Glutamatergic neuron (in vitro differentiated cells): Measurements from ENCODE around the gene ISX. TPM values are rescaled to one million over a fixed set of nuclear protein-coding genes. Genes with fewer than 3 reads are reported as not detected.

ENCODE experiments used
- DNase-seq: peaks from one replicate; pipeline ENCODE4 v3.0.0; 2022
- H3K27ac Mint-ChIP-seq: one replicate; pipeline ENCODE4 v1.8.0; 2020; ENCODE audit warnings: mild to moderate bottlenecking, mixed read lengths, inconsistent platforms; ENCODE audit not compliant: unreplicated experiment
- H3K27me3 Mint-ChIP-seq: one replicate; pipeline ENCODE4 v1.8.0; 2020; ENCODE audit warnings: mild to moderate bottlenecking, moderate library complexity, mixed read lengths, inconsistent platforms; ENCODE audit not compliant: unreplicated experiment
- H3K36me3 Mint-ChIP-seq: one replicate; pipeline ENCODE4 v1.8.0; 2020; ENCODE audit warnings: mild to moderate bottlenecking, mixed read lengths, inconsistent platforms; ENCODE audit not compliant: unreplicated experiment
- H3K4me1 Mint-ChIP-seq: one replicate; pipeline ENCODE4 v1.8.0; 2020; ENCODE audit warnings: mild to moderate bottlenecking, low read depth, mixed read lengths, inconsistent platforms; ENCODE audit not compliant: unreplicated experiment
- H3K4me3 Mint-ChIP-seq: one replicate; pipeline ENCODE4 v1.8.0; 2020; ENCODE audit warnings: mild to moderate bottlenecking, mixed read lengths, inconsistent platforms; ENCODE audit not compliant: unreplicated experiment
- H3K9me3 Mint-ChIP-seq: one replicate; pipeline ENCODE4 v1.8.0; 2020; ENCODE audit warnings: mild to moderate bottlenecking, moderate library complexity, mixed read lengths, inconsistent platforms; ENCODE audit not compliant: unreplicated experiment
- CTCF ChIP-seq: fragments of 200-600 bp; sonication (generic); IDR thresholded peaks from one replicate; pipeline ENCODE4 v1.5.0; 2021; ENCODE audit not compliant: partially characterized antibody, unreplicated experiment
- total RNA-seq: library from RNA; stranded (reverse); fragmentation: NEBNext Ultra II Directional; extraction: Animal tissue kit (Norgen Biotek cat#: 25700); gene quantifications from one replicate; pipeline ENCODE4 v1.2.1, GENCODE V29; 2021; ENCODE audit not compliant: unreplicated experiment

ISX gene
- total RNA-seq, 1 donor from 2014 or later = not detected

- Mint-ChIP-seq H3K4me1 (no peaks in the 10 kb centered on the region), H3K27ac (no peak overlapping the region), H3K9me3 (no peaks in the 10 kb centered on the region), H3K4me3 (no peak overlapping the region), H3K36me3 (peaks cover 5% of the 10 kb centered on the region), H3K27me3 (peaks cover 2% of the 10 kb centered on the region)
- no peak for TF ChIP-seq CTCF
- DNase-seq = no peak
Measured at GRCh38 chr22:35128637-35129036, 62.7 kb downstream of the ISX start.

- no peak overlapping the region for H3K27ac Mint-ChIP-seq
- H3K36me3 Mint-ChIP-seq = peaks cover 5% of the 10 kb centered on the region
- H3K4me3 Mint-ChIP-seq = no peak overlapping the region
- no peak for DNase-seq
- peaks cover 2% of the 10 kb centered on the region for H3K27me3 Mint-ChIP-seq
- no peaks in the 10 kb centered on the region for H3K4me1 Mint-ChIP-seq
- TF ChIP-seq CTCF = no peak
- no peaks in the 10 kb centered on the region for H3K9me3 Mint-ChIP-seq
Measured at GRCh38 chr22:35131525-35132000, 65.6 kb downstream of the ISX start.

- Mint-ChIP-seq H3K4me3 (no peak overlapping the region), H3K36me3 (peaks cover 5% of the 10 kb centered on the region), H3K27ac (no peak overlapping the region), H3K9me3 (no peaks in the 10 kb centered on the region), H3K4me1 (no peaks in the 10 kb centered on the region), H3K27me3 (peaks cover 4% of the 10 kb centered on the region)
- no peak for TF ChIP-seq CTCF
- no peak for DNase-seq
Measured at GRCh38 chr22:35132568-35132967, 66.6 kb downstream of the ISX start.

GRCh38 chr22:35133702-35134380 lies 67.9 kb downstream of the ISX start:
- H3K27me3 Mint-ChIP-seq = peaks cover 4% of the 10 kb centered on the region
- no peak for DNase-seq
- H3K9me3 Mint-ChIP-seq = no peaks in the 10 kb centered on the region
- H3K4me1 Mint-ChIP-seq = no peaks in the 10 kb centered on the region
- TF ChIP-seq CTCF = no peak
- no peaks in the 10 kb centered on the region for H3K36me3 Mint-ChIP-seq
- no peak overlapping the region for H3K27ac Mint-ChIP-seq
- H3K4me3 Mint-ChIP-seq = no peak overlapping the region

GRCh38 chr22:35134637-35135036 lies 68.7 kb downstream of the ISX start:
- Mint-ChIP-seq H3K4me1 (no peaks in the 10 kb centered on the region), H3K36me3 (no peaks in the 10 kb centered on the region), H3K27ac (no peak overlapping the region), H3K27me3 (peaks cover 4% of the 10 kb centered on the region), H3K9me3 (no peaks in the 10 kb centered on the region), H3K4me3 (no peak overlapping the region)
- no peak for DNase-seq
- TF ChIP-seq CTCF = no peak
